Stimulated activated CD8-positive, alpha-beta memory T cell treated with anti-CD3 and anti-CD28 coated beads, Interleukin-15, amount 100 ng/mL, for 1 hour (primary cell): ENCODE results near the gene KRTAP6-2.

Experiments used
- DNase-seq: peaks from one replicate; pipeline ENCODE4 v3.0.0-alpha.2; 2020; ENCODE audit warnings: low read depth

The KRTAP6-2 gene

GRCh38 chr21:30567617-30568016, 31.1 kb downstream of the KRTAP6-2 start:
- no peak for DNase-seq

GRCh38 chr21:30563630-30564029, 35.1 kb downstream of the KRTAP6-2 start:
- no peak for DNase-seq

- no peak for DNase-seq
Measured at GRCh38 chr21:30563072-30563471, 35.6 kb downstream of the KRTAP6-2 start.

GRCh38 chr21:30561957-30562356, 36.7 kb downstream of the KRTAP6-2 start:
- DNase-seq, result no peak

GRCh38 chr21:30561264-30561895, 37.3 kb downstream of the KRTAP6-2 start, which contains the start of gene KRTAP19-7:
KRTAP19-7 (minus strand) TSS chr21:30561314; CDS start chr21:30561289, 25 bp downstream.
- DNase-seq, result no peak

GRCh38 chr21:30555095-30555494, 43.6 kb downstream of the KRTAP6-2 start:
- no peak for DNase-seq

GRCh38 chr21:30552782-30553181, 45.9 kb downstream of the KRTAP6-2 start:
- DNase-seq, result no peak
